SIG-M5 treated with dmso at 0.1 percent for 504 hours (cell line): ENCODE data around the gene CXorf65.

Source experiments
- DNase-seq: peaks from one replicate; lab custom pipeline; 2025; ENCODE audit not compliant: unreplicated experiment; lab: John Stamatoyannopoulos, UW

CXorf65 gene

DNA sequence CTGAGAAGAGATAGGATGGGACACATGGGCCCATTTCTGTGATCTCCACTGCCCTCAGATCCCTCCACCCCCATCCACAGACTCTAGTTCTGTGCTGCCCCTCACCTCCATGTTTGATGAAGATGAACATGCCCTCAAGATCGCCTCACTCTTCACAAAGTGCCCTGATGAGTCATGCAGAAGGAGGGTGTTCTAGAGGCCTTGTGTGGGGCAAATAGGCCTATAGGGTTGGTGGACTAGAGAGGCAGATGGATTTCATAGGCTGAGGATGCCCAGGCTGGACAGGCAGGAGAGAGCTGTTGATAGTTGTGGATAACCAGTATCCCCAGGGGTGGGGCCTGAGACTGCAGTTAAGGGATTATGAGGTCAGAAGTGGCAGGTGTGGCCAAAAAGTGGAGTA, at the start of gene CXorf65:
CXorf65 (minus strand) TSS at position 314 of the 400 bp plus-strand sequence; CDS start at position 130, 184 bp downstream.
- peak; percentile 24 for DNase-seq

DNA sequence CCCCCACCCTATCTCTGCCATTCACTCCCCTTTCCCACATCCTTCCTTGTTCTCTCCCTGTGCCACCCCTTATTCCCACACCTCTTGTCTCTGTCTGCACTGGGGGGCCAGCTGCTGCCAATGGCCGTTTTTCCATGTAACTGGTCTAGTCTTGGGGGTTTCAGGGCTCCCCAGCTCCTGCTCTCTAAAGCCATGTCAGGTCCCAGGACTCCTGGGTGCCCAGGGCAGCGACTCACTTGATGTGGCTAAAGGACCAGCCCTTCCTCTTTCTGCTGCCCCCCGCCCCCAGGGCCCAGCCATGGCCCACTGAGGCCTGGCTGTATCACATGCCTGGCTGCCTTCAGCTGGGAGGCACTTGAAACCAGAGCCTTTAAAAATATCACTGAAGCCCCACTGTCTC, 48.1 kb upstream of the CXorf65 start:
- no peak for DNase-seq

DNA sequence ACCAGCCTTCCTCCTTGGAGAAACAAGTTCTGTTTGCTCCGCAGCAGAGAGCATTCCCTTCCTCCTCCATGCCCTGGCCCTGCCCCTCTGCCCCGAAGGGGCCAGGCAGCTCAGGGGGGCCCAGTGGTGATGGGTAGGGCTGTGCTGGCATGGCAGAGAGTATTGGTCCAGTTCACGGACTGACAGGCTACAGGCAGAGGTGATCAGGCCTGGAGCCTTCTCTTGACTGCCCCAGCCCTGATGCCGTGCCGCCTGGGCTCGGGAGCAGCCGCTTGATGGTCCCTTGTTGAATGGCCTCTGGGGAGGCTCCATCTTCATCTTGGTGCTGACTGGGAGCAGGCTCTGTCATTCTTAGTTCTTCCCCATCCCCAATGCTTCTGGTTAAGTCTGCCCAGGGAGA, 47.7 kb upstream of the CXorf65 start:
- DNase-seq: no peak

DNA sequence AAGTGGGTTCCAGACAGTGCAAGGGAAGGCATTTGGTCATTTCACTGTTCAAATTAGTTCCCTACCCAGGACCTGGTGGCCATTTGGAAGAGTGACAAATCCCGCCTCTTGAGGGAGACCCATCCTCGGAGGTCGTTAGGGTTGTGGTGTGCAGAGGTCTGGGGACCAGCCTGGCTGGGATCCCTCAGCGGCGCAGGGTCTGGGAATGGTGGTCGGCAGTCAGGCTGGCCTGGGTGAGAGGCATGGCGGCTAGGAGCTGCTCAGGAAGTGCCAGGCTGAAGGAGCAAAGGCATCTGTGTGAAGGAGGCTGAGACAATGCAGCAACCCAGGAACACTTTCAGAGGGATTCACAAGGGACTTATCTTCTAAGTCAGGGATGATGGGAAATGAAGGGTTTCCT, 44.8 kb upstream of the CXorf65 start:
- DNase-seq: no peak

DNA sequence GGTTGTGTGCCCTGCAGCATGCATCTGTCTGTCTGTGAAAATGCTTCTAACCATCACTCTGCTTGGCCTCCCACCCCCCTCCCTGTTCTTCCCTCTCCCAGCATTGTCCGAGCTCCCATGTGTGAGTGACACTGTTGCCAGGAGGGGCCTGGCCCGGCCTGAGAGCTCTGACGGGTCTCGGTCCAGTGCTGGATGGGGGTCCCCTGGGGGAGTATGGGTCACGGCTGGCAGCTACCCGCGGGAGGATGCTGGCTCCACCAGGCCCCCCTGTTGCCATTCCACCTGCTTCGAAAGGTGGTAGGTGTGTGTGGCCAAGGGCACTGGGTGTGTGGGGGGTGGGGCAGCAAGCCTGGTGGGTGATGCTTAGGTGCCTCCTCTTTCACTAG, 41.7 kb upstream of the CXorf65 start:
- no peak for DNase-seq

DNA sequence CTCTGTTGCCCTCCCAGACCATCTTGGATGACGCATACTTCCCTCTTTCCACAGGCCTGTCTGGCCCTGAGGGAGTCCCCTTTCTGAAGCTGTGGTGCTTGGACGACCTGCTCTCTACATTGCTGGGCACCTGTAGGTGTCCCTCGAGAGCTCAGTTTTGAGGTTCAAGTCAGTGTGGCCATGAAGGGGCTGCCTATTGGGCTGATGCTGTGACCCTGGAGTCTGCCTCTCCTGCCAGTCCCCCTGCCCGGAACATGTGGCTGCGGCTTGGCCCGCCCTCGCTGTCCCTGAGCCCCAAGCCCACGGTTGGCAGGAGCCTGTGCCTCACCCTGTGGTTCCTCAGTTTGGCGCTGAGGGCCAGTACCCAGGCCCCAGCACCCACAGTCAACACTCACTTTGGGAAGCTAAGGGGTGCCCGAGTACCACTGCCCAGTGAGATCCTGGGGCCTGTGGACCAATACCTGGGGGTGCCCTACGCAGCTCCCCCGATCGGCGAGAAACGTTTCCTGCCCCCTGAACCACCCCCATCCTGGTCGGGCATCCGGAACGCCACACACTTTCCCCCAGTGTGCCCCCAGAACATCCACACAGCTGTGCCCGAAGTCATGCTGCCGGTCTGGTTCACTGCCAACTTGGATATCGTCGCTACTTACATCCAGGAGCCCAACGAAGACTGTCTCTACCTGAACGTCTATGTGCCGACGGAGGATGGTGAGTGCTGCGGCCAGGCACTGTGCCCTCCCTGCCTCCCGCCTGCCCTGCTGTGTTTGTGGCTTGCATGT, 41.1 kb upstream of the CXorf65 start:
- no peak for DNase-seq

DNA sequence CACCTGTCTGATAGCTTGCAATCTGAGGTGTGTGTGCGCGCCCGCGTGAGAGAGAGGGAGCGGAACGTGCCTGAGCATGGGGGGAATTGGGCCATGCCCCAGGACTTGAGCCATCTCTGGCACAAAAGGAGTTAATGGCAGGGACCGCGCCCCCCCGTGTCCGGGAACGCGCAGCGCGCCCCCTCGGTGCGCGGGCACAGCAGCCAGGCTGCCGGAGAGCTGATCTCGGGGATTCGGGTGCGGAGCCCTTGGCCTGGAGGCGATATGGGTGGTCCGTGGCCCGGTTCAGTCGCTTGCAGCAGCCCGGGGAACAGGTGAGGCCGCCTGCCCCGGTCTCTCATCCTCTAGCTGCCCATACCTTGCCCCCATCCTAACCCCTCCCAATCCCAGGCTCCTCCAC, 38.1 kb upstream of the CXorf65 start, which contains the start of gene NLGN3:
NLGN3 (plus strand) TSS at position 191 of the 400 bp plus-strand sequence. CDS start 2,909 bp downstream, outside the sequence.
- no peak for DNase-seq

DNA sequence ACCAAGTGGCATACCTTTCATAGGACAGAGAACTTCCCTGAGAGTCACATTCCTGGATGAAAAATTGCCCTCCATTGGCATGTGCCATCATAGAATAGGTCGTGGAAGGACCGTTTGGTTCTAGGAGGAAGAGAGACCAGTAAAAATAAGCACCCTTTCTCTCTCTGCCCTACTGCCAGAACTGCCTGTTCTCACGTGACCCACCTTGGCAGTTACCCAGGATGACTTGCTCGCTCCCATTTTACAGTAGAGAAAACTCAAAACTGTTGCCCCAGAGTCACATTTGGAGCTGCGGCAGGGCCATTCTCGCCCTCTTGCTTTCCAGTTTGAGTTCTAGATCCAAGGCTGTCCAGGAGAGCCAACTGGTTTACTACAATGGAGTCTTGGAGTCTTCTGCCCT, 37.0 kb upstream of the CXorf65 start:
- no peak for DNase-seq

DNA sequence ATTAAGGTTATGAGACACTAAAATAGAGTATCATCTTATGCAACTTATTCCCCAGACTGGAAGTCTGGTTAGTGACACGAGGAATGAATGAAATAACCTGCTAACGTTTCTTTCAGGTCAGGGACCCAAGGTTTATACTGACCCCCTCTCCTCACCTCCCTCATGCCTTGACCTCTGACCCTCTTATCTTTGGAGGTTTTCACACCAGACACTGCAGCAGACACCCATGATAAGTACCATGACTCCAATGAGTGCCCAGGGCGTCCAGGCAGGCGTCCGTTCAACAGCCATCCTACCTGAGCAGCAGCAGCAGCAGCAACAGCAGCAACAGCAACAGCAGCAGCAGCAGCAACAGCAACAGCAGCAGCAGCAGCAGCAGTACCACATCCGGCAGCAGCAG, 33.9 kb upstream of the CXorf65 start:
- no peak for DNase-seq

DNA sequence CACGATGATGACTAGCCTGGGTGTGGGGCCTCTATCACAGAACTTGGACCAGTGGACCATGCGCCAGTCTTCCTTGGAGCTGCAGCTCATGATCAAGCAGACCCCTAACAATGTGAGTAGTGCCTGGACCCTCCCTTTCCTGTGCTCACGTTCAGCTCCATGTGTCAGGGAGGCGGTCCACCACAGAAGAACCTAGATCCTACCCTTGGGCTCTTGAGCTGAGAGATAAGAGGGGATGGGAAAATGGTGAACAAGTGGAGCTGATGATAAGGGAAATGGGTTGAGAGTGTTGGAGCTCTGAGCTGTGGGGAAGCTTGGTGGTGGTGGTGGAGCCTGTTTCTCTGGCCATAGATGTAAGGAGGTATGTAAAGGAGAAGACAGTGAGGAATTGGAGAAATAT, 25.0 kb upstream of the CXorf65 start:
- no peak for DNase-seq

DNA sequence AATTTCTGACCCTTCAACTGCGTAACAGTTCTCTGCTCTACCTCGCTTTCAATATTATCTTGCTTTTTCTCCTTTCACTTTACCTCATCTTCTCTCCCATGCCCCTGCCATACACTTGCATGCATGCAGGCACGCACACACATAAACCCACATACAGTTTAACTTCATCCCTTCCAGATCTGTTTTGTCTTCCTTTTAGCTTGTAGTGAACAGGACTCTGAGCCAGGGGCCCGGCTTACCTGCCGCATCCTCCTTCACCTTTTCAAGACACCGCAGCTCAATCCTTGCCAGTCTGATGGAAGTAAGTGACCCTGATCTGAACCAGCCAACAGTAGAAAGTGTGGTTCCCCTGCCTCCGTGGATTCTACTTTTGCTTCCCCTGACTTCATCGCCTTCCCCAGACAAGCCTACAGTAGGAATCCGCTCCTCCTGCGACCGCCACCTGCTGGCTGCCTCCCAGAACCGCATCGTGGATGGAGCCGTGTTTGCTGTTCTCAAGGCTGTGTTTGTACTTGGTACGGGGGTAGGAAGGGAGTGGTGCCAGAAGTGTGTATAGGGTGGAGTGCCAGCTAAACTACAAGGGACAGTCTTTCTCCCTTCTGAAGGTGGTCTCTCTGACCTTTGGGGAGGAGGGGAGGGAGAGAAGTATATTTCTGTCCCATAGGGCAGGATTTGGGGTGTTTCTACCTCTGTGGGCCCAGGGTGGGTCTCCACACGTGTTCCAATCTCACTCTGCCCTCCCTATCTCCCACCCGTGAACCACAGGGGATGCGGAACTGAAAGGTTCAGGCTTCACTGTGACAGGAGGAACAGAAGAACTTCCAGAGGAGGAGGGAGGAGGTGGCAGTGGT, 22.6 kb upstream of the CXorf65 start:
- DNase-seq: peak; percentile 56

DNA sequence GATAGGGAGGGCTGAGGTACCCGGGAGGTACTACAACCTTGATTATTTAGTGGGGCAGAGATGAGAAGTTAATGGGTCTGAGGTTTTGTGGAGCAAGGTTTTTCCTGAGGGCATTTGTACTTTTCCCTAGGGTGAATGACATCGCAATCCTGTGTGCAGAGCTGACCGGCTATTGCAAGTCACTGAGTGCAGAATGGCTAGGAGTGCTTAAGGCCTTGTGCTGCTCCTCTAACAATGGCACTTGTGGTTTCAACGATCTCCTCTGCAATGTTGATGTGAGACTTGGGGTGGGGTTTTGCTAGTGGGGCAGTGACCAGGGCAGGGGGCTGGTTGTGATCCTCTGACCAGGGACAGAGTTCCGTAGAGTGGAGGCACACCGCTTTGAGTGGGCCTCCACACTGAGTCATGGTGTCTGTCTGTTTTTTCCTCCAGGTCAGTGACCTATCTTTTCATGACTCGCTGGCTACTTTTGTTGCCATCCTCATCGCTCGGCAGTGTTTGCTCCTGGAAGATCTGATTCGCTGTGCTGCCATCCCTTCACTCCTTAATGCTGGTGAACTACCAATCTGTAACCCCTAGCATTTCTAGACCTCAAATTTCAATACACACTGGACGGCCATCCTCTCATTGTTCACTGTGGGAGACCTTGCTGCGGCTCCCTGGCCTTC, 21.8 kb upstream of the CXorf65 start:
- no peak for DNase-seq

DNA sequence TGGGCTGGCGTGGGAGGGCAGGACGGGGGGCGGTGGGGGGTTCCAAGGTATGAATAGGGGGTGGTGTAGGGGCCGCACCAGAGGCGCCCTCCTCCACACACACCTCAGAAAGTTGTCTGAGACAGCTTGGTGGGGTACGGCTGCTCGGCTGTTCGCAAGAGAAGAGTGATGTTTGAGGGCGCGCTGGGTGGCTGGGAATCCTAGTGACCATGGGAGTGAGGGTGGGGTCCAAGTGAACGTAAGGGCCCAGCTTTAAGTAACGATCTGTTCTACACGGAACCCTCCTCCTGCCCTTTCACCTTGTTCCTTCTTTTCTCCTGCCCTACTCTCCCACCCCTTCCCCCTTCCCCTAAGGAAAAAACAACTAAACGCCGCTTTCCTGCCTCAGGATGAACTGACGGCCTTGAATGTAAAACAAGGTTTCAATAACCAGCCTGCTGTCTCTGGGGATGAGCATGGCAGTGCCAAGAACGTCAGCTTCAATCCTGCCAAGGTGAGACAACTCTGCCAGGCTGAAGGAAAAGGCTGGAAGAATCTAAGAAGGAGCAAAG, 12.5 kb upstream of the CXorf65 start:
- DNase-seq: no peak

DNA sequence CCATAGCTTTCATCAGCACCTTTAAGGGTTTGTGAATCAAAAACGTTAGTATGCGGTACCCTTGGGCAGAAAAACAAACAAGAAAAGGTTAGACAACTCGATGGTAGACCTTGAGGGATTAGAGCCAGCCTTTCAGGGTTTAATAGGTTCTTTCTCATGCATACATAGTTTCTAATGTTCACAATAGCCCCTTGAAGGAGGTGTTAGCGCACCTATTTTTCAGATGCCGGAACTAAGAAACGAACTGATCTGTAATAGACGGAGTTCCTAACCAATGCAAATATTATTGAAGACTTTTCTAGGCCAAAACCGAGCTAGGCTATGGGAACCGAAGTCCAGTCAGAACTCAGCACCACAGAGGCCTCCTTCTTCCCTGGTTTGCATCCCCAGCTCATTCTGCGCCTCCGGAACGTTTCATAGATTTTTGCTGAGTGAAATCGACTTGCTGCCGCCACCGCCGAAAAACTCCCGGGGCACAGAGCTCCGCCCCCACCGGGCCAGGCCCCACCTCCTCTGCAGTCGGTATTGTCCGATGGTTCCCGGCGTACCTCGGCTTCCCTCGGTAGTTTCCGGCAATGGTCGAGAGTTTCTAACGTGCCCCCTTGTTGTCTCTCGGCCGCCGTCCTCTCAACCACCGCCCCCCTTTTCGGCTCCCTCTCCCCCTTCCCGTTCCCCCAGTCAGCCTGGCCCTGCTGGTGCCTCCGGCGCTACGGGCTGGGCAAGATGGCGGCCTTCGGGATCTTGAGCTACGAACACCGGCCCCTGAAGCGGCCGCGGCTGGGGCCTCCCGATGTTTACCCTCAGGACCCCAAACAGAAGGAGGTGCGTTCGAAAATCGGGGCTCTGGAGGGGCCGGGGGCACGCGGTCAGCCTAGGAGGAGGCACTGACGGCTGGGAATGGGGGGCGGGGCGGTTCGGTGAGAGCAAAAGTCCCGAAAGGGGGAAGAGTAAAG, 11.8 kb upstream of the CXorf65 start, which contains the start of gene MED12:
MED12 (plus strand) TSS at position 565 of the 953 bp plus-strand sequence; CDS start at position 724, 159 bp downstream.
- peak; percentile 63 for DNase-seq

DNA sequence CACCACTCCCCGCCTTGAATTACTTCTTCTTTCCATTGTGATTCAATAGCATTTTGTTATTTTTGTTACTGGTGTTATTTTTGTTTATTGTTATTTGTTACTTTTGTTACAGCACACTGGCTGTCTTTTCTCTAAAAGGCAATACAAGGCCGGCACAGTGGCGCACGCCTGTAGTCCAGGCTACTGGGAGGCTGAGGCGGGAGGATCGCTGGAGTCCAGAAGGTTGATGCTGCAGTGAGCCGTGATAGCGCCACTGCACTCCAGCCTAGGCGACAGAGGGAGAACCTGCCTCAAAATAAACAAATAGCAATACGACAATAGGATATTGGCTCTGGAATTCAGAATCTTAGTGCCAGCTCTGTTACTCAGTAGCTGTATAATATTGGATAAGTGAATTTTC, 10.8 kb upstream of the CXorf65 start:
- DNase-seq: no peak

DNA sequence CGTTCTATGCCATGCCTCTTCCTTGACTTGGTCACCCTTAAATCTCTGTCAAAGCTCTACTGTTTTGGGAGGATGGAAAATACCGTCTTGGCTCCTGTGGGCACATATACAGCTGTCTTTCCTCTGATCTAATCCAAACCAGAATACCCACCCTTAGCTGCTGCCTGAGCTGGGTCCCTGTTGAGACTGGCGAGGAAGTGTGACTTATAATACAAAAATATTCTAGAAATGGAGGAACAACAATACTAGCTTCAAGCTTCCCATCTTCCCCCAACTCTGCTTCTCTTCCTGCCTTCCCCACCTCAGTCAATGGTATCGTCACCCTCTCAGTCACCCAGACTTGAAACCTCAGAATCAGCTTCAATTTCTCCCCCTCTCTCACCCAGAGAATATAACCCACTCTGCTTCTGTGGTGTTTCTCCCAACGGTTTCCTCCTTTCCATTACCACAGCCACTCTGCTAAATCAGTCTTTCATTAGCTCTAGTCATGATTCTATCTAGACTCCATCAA, 5.4 kb upstream of the CXorf65 start:
- DNase-seq: peak; percentile 52

DNA sequence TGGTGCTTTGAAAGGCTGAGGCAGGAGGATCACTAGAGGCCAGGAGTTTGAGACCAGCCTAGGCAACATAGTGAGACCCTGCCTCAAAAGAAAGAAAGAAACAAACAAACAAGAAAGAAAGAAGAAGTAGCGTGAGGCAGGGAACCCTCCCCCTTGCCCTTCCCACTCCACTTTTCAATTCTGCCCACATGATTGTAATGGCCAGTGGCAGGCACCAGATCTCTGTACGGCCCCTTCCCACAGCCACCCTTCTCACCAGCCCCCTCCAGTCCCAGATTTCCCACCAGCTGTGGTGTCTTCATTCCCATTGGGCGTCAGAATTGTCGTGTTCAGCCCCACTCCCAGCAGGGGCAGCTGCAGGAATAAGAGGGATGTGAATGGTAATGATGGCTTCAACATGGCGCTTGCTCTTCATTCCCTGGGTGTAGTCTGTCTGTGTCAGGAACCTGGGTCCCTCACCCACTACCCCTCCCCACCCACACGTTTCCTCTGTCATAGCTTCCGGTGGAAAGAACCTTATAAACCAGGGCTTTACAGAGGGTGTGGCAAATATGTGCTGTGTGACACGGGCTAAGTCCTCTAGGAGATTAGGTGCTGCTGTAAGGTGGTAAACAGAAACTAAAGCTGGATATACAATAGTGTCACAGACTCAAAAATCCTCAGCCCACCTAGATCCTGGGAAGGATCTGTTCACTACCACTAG, 4.8 kb upstream of the CXorf65 start, which contains the start of gene IL2RG:
IL2RG (minus strand) TSS at position 437 of the 703 bp plus-strand sequence; CDS start at position 399, 38 bp downstream.
- peak; percentile 64 for DNase-seq

DNA sequence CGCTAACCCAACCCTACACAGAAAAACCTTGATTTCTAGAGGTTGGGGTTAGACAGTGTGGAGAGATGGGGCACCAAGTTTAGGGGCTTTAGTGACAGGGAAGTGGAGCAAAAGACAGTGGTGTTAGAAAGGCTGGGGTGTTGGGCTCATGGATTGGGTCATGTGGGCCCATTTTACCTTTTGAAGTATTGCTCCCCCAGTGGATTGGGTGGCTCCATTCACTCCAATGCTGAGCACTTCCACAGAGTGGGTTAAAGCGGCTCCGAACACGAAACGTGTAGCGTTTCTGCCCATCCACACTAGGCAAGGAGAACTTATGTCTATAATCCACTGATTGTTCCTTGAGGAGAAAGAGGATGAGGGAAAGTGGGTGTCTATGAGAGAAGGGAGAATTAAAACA, 2.5 kb upstream of the CXorf65 start:
- DNase-seq: no peak

DNA sequence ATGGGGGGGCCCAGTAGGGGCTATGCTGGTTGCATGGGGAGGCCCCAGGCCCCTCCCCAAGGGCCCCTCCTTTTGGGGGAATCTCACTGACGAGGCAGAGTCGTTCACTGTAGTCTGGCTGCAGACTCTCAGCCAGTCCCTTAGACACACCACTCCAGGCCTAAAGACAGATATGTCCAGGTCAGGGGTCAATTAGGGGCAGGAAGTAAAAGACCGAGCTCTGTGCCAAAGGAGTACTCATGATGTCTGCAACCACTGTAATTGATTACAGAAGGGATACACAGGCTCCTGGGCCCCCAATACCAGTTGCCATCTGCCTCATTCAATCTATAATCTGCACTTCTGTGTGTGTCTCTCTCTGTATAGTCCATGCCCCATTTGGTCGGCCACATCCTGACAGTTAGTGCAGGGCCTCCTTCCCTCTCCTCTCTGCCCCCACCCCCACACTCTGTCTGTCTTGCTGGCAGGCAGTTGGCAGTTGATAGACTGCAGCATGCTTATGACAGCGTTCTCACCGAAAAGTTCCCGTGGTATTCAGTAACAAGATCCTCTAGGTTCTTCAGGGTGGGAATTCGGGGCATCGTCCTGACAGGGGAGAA, 1.3 kb upstream of the CXorf65 start:
- DNase-seq: peak; percentile 26
